ENCODE measurements around the gene IL17RA.

- no peak for TF ChIP-seq CTCF (conservative IDR thresholded peaks at IDR 0.05; ENCODE audit: low read depth, low read length)
- TF ChIP-seq EZH2 (IDR thresholded peaks at IDR 0.05; ENCODE audit: borderline replicate concordance, low read depth, low read length, poor library complexity, severe bottlenecking), result no peak
These were observed 74.7 kb downstream of the IL17RA start for GRCh38 chr22:17159504-17159951.
